ENCODE measurements around the gene STXBP5.

DNA sequence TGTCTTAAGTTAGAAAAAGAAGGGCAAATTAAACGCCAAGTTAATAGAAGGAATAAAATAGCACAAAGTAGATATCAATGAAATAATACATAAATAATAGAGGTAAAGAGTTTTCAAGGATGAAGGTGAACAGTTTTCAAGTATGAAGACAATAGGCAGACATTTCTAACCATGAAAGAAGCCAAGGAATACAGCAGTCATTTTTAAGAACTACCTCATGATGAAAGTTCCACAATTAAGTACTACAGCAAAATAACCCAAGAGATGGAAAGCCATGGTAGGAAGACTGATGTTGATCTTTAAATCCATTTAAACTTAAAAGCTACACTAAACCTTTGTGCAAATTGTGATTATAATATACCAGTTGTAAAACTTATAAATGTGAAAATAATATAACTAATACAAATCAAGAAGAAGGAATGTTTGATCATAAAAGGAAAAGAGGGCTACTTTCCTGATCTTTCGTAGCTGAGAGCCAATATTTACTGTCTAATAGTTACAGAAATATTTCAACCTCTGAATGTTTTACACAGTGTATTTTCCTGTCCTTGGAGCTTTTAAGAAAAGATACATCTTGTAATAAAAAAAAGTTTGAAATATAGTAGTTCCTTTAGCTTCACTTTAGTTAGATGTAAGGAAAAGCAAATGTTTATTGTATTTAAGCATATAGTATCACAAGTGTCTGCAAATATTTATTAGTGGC lies 143.1 kb downstream of the STXBP5 start:
- TF ChIP-seq, protein P1, sequence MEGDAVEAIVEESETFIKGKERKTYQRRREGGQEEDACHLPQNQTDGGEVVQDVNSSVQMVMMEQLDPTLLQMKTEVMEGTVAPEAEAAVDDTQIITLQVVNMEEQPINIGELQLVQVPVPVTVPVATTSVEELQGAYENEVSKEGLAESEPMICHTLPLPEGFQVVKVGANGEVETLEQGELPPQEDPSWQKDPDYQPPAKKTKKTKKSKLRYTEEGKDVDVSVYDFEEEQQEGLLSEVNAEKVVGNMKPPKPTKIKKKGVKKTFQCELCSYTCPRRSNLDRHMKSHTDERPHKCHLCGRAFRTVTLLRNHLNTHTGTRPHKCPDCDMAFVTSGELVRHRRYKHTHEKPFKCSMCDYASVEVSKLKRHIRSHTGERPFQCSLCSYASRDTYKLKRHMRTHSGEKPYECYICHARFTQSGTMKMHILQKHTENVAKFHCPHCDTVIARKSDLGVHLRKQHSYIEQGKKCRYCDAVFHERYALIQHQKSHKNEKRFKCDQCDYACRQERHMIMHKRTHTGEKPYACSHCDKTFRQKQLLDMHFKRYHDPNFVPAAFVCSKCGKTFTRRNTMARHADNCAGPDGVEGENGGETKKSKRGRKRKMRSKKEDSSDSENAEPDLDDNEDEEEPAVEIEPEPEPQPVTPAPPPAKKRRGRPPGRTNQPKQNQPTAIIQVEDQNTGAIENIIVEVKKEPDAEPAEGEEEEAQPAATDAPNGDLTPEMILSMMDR (IDR thresholded peaks at IDR 0.05; ENCODE audit: low read depth, low read length, poor library complexity, severe bottlenecking), result no peak
- TF ChIP-seq EZH2phosphoT487 (IDR thresholded peaks at IDR 0.05; ENCODE audit: borderline replicate concordance, low read length), result no peak

All from DOHH2 (cell line).